Measurements from ENCODE around the gene GC. TPM values are rescaled to one million over a fixed set of nuclear protein-coding genes. Genes with fewer than 3 reads are reported as not detected.

Gene GC
- total and polyA plus RNA-seq, 2 of the 8 experiments (the other 6 are each of a cell fraction or from before 2014, with no cell fraction given) = 0.09 to 0.34 TPM

Small RNA genes within 50 kb of the gene (small RNA-seq; reads per million reads assigned to genes)
- not detected for gene RNA5SP163 (ENCODE audit: insufficient read depth)

Other genes starting within 250 kb of the GC start
- 0.26 TPM in 1 of 2 replicates, not detected in the other for gene NPFFR2, start 247.9 kb upstream of the GC start, total RNA-seq (2021; fragmentation: NEBNext Ultra II Directional; extraction: Animal tissue kit (Norgen Biotek cat#: 25700))
- gene NPFFR2, start 247.9 kb upstream of the GC start, polyA plus RNA-seq (2011; rRNA removed) = 0.53 TPM in 1 of 2 replicates, not detected in the other

All from H1 (cell line).